ENCODE results near the gene GLIS2. TPM values are rescaled to one million over a fixed set of nuclear protein-coding genes. Genes with fewer than 3 reads are reported as not detected.

Gene GLIS2
- total and polyA plus RNA-seq, 7 experiments from 2014 or later, result 0.53 TPM; not detected in 6

DNA sequence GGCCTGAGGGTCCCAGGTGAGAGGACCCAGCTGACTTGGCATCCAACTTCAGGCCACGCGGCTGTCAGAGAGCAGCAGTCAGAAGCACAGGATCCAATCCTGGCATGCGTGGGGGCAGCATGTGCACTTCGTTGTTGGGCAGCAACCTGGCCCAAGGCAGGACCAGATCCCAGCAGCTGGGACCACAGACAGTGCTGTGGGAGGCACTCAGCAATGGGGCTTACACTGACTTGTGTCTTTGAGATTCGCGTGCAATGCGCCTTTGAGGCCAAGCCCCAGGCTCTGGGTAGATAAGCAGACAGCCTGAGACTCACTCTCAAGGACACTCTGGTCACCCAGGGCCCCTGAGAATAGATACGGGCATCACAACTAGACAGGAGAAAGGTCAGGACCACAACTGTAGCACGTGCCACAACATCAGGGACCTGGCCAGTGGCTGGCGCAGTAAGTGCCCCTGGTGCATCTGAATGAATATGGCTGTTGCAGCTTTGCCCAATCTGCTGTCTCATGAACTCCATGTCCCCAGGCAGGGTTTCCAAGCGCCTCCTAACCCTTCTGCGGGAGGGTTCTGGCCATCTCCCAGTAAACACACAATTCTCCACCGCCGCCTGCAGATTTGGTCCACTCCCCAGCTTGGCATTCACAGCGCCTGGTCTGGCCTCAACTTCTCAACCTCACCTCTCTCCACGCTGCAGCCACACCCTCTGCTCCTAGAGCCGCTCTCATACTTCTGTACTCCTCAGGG, 32.1 kb downstream of the GLIS2 start:
- H3K4me3 Mint-ChIP-seq, result peak overlapping the region in 5 of 10 donors; percentile 24 to 71 (median 45)
- CTCF ChIA-PET, result interaction anchor here (0.6 kb wide), 1 partner anchor 59 kb away, joined by 3 read pairs; no protein-coding TSS in a partner anchor
- peaks cover 5 to 7% of the 10 kb centered on the region in 2 donors for H3K4me1 ChIP-seq (ENCODE audit: control insufficient read depth in 2 of 2, insufficient read depth in 2 of 2, low read length in 2 of 2)

DNA sequence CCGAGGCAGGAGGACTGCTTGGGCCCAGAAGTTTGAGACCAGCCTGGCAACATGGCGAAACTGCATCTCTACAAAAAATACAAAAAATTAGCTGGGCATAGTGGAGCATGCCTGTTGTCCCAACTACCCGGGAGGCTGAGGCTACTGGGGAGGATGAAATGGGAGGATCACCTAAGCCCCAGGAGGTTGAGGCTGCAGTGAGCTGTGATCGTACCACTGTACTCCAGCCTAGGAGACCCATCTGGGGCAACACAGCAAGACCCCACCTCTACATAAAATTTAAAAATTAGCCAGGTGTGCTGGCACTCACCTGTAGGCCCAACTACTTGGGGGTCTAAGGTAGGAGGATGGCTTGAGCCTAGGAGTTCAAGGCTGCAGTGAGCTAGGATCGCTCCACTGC, 33.5 kb downstream of the GLIS2 start:
- peak overlapping the region in 2 of 9 donors; percentile 14 to 78 for H3K27ac Mint-ChIP-seq
- H3K4me1 Mint-ChIP-seq, result peaks cover 11 to 50% (median 37%) of the 10 kb centered on the region in 7 donors

More for the DNA sequence above, 32.1 kb downstream of the GLIS2 start:
- Mint-ChIP-seq H3K4me1 (peaks cover 4 to 57% (median 41%) of the 10 kb centered on the region in 7 donors), H3K36me3 (peaks cover 0 to 2% (median 0%) of the 10 kb centered on the region in 5 donors), H3K27ac (peak overlapping the region in 5 of 9 donors; percentile 25 to 72 (median 31)), H3K27me3 (no peaks in the 10 kb centered on the region), H3K9me3 (peaks cover 0 to 4% (median 0%) of the 10 kb centered on the region in 11 donors)
- intact Hi-C loops (cut with micrococcal nuclease), result no loop called here
- ATAC-seq (no peak), DNase-seq (no peak)
- Histone ChIP-seq H3K36me3 (ENCODE audit: control insufficient read depth in 2 of 3, insufficient read depth in 3 of 3, low read length in 3 of 3) (peaks cover 0 to 14% (median 0%) of the 10 kb centered on the region in 3 experiments), H3K9me3 (ENCODE audit: control insufficient read depth in 2 of 3, low read length in 3 of 3) (no peaks in the 10 kb centered on the region), H3K27me3 (ENCODE audit: control insufficient read depth in 2 of 2, insufficient read depth in 2 of 2, low read length in 2 of 2) (no peaks in the 10 kb centered on the region), H3K4me3 (ENCODE audit: low read length) (no peak overlapping the region), H3K27ac (ENCODE audit: low read depth, low read length) (no peak overlapping the region)
- POLR2A ChIA-PET, result interaction anchor here (1.6 kb wide), 1 partner anchor 520 kb away, joined by 4 read pairs; no protein-coding TSS in a partner anchor

DNA sequence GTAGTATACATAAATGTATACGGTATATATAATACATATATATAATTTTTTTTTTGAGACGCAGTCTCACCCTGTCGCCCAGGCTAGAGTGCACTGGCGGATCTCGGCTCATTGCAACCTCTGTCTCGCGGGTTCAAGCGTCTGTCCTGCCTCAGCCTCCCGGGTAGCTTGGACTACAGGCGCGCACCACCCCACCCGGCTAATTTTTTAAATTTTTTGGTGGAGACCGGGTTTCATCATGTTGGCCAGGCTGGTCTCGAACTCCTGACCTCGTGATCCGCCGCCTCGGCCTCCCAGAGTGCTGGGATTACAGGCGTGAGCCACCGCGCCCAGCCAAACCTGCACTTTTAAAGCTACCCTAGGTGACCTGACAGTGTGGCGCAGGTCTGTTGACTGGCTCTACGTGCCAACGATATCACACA, 34.5 kb downstream of the GLIS2 start:
- H3K4me3 ChIP-seq (ENCODE audit: low read length), result peak overlapping the region; percentile 91
- peaks cover 0 to 23% (median 0%) of the 10 kb centered on the region in 3 experiments for H3K36me3 ChIP-seq (ENCODE audit: control insufficient read depth in 2 of 3, insufficient read depth in 3 of 3, low read length in 3 of 3)
- peaks cover 5 to 7% of the 10 kb centered on the region in 2 donors for H3K4me1 ChIP-seq (ENCODE audit: control insufficient read depth in 2 of 2, insufficient read depth in 2 of 2, low read length in 2 of 2)
- no peaks in the 10 kb centered on the region for H3K9me3 ChIP-seq (ENCODE audit: control insufficient read depth in 2 of 3, low read length in 3 of 3)
- peak overlapping the region; percentile 90 to 98 (median 94) for H3K4me3 Mint-ChIP-seq
- peak overlapping the region; percentile 87 for H3K27ac ChIP-seq (ENCODE audit: low read depth, low read length)
- H3K9me3 Mint-ChIP-seq, result peaks cover 0 to 2% (median 0%) of the 10 kb centered on the region in 11 donors
- peaks cover 0 to 6% (median 0%) of the 10 kb centered on the region in 5 donors for H3K36me3 Mint-ChIP-seq
- intact Hi-C loops (cut with micrococcal nuclease), result loop anchor here (2.0 to 10.0 kb wide), 12 partner anchors 64 to 747 kb away; partner anchors contain the start of genes ALG1 (in 1 of the 2), ANKS3 (in 1 of the 2), CDIP1 (in 1 of the 2) and DNAAF8 (in 1 of the 2)
- DNase-seq (no peak), ATAC-seq (no peak)
- peaks cover 11 to 44% (median 32%) of the 10 kb centered on the region in 7 donors for H3K4me1 Mint-ChIP-seq
- H3K27me3 Mint-ChIP-seq, result no peaks in the 10 kb centered on the region
- ChIA-PET POLR2A (interaction anchor here (0.7 to 1.9 kb wide), 7 partner anchors 12 to 97 kb away, joined by 3 to 12 read pairs (median 5); partner anchors contain the start of gene TFAP4), CTCF (interaction anchor here (1.2 kb wide), 1 partner anchor 21 kb away, joined by 3 read pairs; no protein-coding TSS in a partner anchor)
- H3K27ac Mint-ChIP-seq, result peak overlapping the region; percentile 76 to 95 (median 91)
- no peaks in the 10 kb centered on the region for H3K27me3 ChIP-seq (ENCODE audit: control insufficient read depth in 2 of 2, insufficient read depth in 2 of 2, low read length in 2 of 2)

More for the DNA sequence above, 33.5 kb downstream of the GLIS2 start:
- no peaks in the 10 kb centered on the region for H3K9me3 ChIP-seq (ENCODE audit: control insufficient read depth in 2 of 3, low read length in 3 of 3)
- ChIA-PET POLR2A (interaction anchor here (0.6 kb wide), 1 partner anchor 120 kb away, joined by 5 read pairs; no protein-coding TSS in a partner anchor), CTCF (interaction anchor here (1.2 kb wide), 1 partner anchor 20 kb away, joined by 3 read pairs; no protein-coding TSS in a partner anchor)
- DNase-seq (no peak), ATAC-seq (no peak)
- H3K4me3 Mint-ChIP-seq, result peak overlapping the region in 4 of 10 donors; percentile 8 to 90 (median 48)
- intact Hi-C loops (cut with micrococcal nuclease), result no loop called here
- H3K9me3 Mint-ChIP-seq, result peaks cover 0 to 4% (median 0%) of the 10 kb centered on the region in 11 donors
- H3K4me1 ChIP-seq (ENCODE audit: control insufficient read depth in 2 of 2, insufficient read depth in 2 of 2, low read length in 2 of 2), result peaks cover 5 to 7% of the 10 kb centered on the region in 2 donors
- no peaks in the 10 kb centered on the region for H3K27me3 Mint-ChIP-seq
- no peak overlapping the region for H3K27ac ChIP-seq (ENCODE audit: low read depth, low read length)
- H3K36me3 Mint-ChIP-seq, result peaks cover 0 to 3% (median 0%) of the 10 kb centered on the region in 5 donors
- H3K36me3 ChIP-seq (ENCODE audit: control insufficient read depth in 2 of 3, insufficient read depth in 3 of 3, low read length in 3 of 3), result peaks cover 0 to 16% (median 0%) of the 10 kb centered on the region in 3 experiments
- H3K27me3 ChIP-seq (ENCODE audit: control insufficient read depth in 2 of 2, insufficient read depth in 2 of 2, low read length in 2 of 2), result no peaks in the 10 kb centered on the region
- H3K4me3 ChIP-seq (ENCODE audit: low read length), result no peak overlapping the region

DNA sequence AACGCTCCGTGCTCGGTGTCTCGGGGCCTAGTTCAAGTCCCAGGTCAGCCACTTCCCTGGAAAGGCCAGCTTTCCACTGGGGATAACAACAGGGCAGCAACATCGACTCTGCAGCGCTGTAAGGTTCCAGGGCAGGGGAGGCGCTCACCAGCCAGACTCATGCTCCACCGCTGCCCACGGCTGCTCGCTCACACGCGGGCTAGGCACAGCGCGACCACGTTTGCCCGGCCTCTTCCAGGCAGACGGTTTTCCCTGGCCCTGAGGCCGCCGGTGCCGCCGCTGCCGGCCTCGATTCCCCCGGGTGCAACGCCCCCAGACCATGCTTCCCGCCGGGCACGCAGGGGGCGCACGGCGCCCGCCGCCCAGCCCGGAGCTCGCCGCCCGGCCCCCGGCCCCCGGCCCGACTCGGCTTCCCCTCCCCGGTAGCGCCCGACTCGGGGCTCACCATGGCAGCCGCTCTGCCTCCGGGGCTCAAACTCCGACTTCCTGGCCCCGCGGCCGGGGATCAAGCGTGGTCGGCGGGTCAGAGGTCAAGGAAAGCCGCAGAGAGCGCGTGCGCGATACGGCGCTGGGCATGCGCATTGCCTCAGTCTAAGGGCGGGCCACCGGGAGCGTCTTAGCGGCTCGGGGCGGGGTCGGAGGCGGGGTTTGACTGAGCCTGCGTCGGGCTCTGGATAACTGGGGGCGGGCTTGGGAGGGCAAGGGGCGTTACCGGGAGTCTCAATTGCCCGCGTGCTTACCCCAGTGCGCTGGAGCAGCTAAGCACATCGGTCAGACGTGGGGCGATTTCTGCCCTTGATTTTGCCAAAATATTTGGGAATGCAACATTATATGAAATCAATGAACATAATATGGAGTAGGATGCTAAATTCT, 35.2 kb downstream of the GLIS2 start, which contains the start of gene PAM16:
Gene PAM16, minus strand, starts transcription at position 535 of the 873 bp plus-strand sequence. Its CDS starts 87 bp downstream, at position 448.
- DNase-seq (peak; percentile 95 to 99 (median 98)), ATAC-seq (peak; percentile 93)
- H3K27ac ChIP-seq (ENCODE audit: low read depth, low read length), result peak within 1 kb of the TSS; percentile 87
- H3K27me3 ChIP-seq (ENCODE audit: control insufficient read depth in 2 of 2, insufficient read depth in 2 of 2, low read length in 2 of 2), result no peaks in the 10 kb centered on the region
- Mint-ChIP-seq H3K36me3 (peaks cover 0 to 6% (median 0%) of the 10 kb centered on the region in 5 donors), H3K27me3 (no peaks in the 10 kb centered on the region), H3K9me3 (peaks cover 0 to 2% (median 0%) of the 10 kb centered on the region in 11 donors), H3K27ac (peak within 1 kb of the TSS; percentile 76 to 95 (median 92)), H3K4me1 (peaks cover 11 to 38% (median 32%) of the 10 kb centered on the region in 7 donors), H3K4me3 (peak within 1 kb of the TSS; percentile 90 to 98 (median 94))
- ChIA-PET CTCF (no interaction called here), POLR2A (interaction anchor here (0.7 to 1.9 kb wide), 8 partner anchors 13 to 98 kb away, joined by 3 to 12 read pairs (median 5); partner anchors contain the start of gene TFAP4)
- no peaks in the 10 kb centered on the region for H3K9me3 ChIP-seq (ENCODE audit: control insufficient read depth in 2 of 3, low read length in 3 of 3)
- peak within 1 kb of the TSS; percentile 91 for H3K4me3 ChIP-seq (ENCODE audit: low read length)
- H3K36me3 ChIP-seq (ENCODE audit: control insufficient read depth in 2 of 3, insufficient read depth in 3 of 3, low read length in 3 of 3), result peaks cover 0 to 23% (median 0%) of the 10 kb centered on the region in 3 experiments
- intact Hi-C loops (cut with micrococcal nuclease), result loop anchor here (1.0 to 10.0 kb wide), 18 partner anchors 20 to 746 kb away; partner anchors contain the start of genes VASN (in 2 of the 2), ALG1 (in 1 of the 2), ANKS3 (in 1 of the 2) and CDIP1 (in 1 of the 2)
- peaks cover 5 to 7% of the 10 kb centered on the region in 2 donors for H3K4me1 ChIP-seq (ENCODE audit: control insufficient read depth in 2 of 2, insufficient read depth in 2 of 2, low read length in 2 of 2)

- H3K27me3 ChIP-seq (ENCODE audit: control insufficient read depth in 2 of 2, insufficient read depth in 2 of 2, low read length in 2 of 2), result no peaks in the 10 kb centered on the region
- peaks cover 0 to 6% (median 0%) of the 10 kb centered on the region in 5 donors for H3K36me3 Mint-ChIP-seq
- H3K36me3 ChIP-seq (ENCODE audit: control insufficient read depth in 2 of 3, insufficient read depth in 3 of 3, low read length in 3 of 3), result peaks cover 0 to 27% (median 0%) of the 10 kb centered on the region in 3 experiments
- H3K4me3 Mint-ChIP-seq, result peak overlapping the region in 9 of 10 donors; percentile 63 to 98 (median 93)
- peaks cover 5 to 7% of the 10 kb centered on the region in 2 donors for H3K4me1 ChIP-seq (ENCODE audit: control insufficient read depth in 2 of 2, insufficient read depth in 2 of 2, low read length in 2 of 2)
- ATAC-seq (no peak), DNase-seq (no peak)
- CTCF ChIA-PET, result no interaction called here
- intact Hi-C loops (cut with micrococcal nuclease), result loop anchor here (1.0 to 10.0 kb wide), 18 partner anchors 19 to 745 kb away; partner anchors contain the start of genes VASN (in 2 of the 2), ALG1 (in 1 of the 2), ANKS3 (in 1 of the 2) and CDIP1 (in 1 of the 2)
- H3K27ac ChIP-seq (ENCODE audit: low read depth, low read length), result peak overlapping the region; percentile 87
- peaks cover 11 to 35% (median 26%) of the 10 kb centered on the region in 7 donors for H3K4me1 Mint-ChIP-seq
- H3K27me3 Mint-ChIP-seq, result no peaks in the 10 kb centered on the region
- POLR2A ChIA-PET, result interaction anchor here (0.9 to 1.9 kb wide), 3 partner anchors 25 to 80 kb away, joined by 4 to 8 read pairs (median 5); partner anchors contain the start of gene TFAP4
- H3K4me3 ChIP-seq (ENCODE audit: low read length), result no peak overlapping the region
- H3K9me3 ChIP-seq (ENCODE audit: control insufficient read depth in 2 of 3, low read length in 3 of 3), result no peaks in the 10 kb centered on the region
- H3K9me3 Mint-ChIP-seq, result peaks cover 0 to 2% (median 0%) of the 10 kb centered on the region in 11 donors
- H3K27ac Mint-ChIP-seq, result peak overlapping the region in 8 of 9 donors; percentile 76 to 93 (median 90)
Observed at GRCh38 chr16:4351880-4352279, 36.0 kb downstream of the GLIS2 start.

Data from naive thymus-derived CD4-positive, alpha-beta T cell (primary cell).